Caco-2 (cell line): ENCODE results near the gene LRRC15. TPM values are rescaled to one million over a fixed set of nuclear protein-coding genes. Genes with fewer than 3 reads are reported as not detected.

Experiments used
- BruUV-seq: library from RNA; stranded (reverse); fragments of 400-500 nt; replicated peaks from 2 replicates; lab custom pipeline; 2021; lab: Mats Ljungman, UMichigan
- CTCF ChIA-PET: fragments of 300-600 bp; sonication (Branson Sonifier 250); formaldehyde crosslinking; loops from one replicate; lab custom pipeline; 2022; ENCODE audit warnings: antibody characterized with exemption; lab: Charles Lee
- POLR2A ChIA-PET: fragments of 300-600 bp; sonication (Branson Sonifier 250); formaldehyde crosslinking; loops from one replicate; lab custom pipeline; 2022; ENCODE audit warnings: antibody characterized with exemption; lab: Charles Lee
- DNase-seq, 2 experiments: peaks; one replicate each; pipeline versions ENCODE4 v3.0.0 to v3.0.0-alpha.2; 2020 to 2022
- H3K27me3 ChIP-seq: replicated peaks from 2 replicates; pipeline ENCODE4 v1.6.0; 2011; ENCODE audit warnings: low read length; ENCODE audit not compliant: control insufficient read depth, insufficient read depth
- H3K36me3 ChIP-seq: 2 replicates; pipeline ENCODE4 v1.5.1; 2011; ENCODE audit warnings: low read length; ENCODE audit not compliant: control insufficient read depth, insufficient read depth
- H3K4me1 ChIP-seq: fragments of 250-450 bp; sonication (Bioruptor Pico); 2 replicates; pipeline ENCODE4 v1.5.1; 2020; ENCODE audit warnings: mild to moderate bottlenecking
- H3K4me3 ChIP-seq: 2 replicates; pipeline ENCODE4 v1.5.1; 2011; ENCODE audit warnings: low read depth, mild to moderate bottlenecking, control low read depth, low read length
- H3K9me3 ChIP-seq: fragments of 250-450 bp; sonication (Bioruptor Pico); 2 replicates; pipeline ENCODE4 v1.5.1; 2020; ENCODE audit warnings: mild to moderate bottlenecking, moderate library complexity
- H3K27ac Mint-ChIP-seq: one replicate; pipeline ENCODE4 v1.8.0; 2022; ENCODE audit warnings: mixed read lengths; ENCODE audit not compliant: unreplicated experiment
- H3K27me3 Mint-ChIP-seq: one replicate; pipeline ENCODE4 v1.8.0; 2022; ENCODE audit warnings: mixed read lengths; ENCODE audit not compliant: insufficient read depth, unreplicated experiment
- H3K36me3 Mint-ChIP-seq: one replicate; pipeline ENCODE4 v1.8.0; 2022; ENCODE audit warnings: mild to moderate bottlenecking, mixed read lengths; ENCODE audit not compliant: insufficient read depth, unreplicated experiment
- H3K4me1 Mint-ChIP-seq: one replicate; pipeline ENCODE4 v1.8.0; 2022; ENCODE audit warnings: low read depth, mixed read lengths; ENCODE audit not compliant: unreplicated experiment
- H3K4me3 Mint-ChIP-seq: one replicate; pipeline ENCODE4 v1.8.0; 2022; ENCODE audit warnings: mild to moderate bottlenecking, moderate library complexity, mixed read lengths; ENCODE audit not compliant: unreplicated experiment
- H3K9me3 Mint-ChIP-seq: one replicate; pipeline ENCODE4 v1.8.0; 2022; ENCODE audit warnings: mixed read lengths; ENCODE audit not compliant: unreplicated experiment
- intact Hi-C: fragments of 100-400 bp; cut with micrococcal nuclease; formaldehyde crosslinking; loops from one replicate; pipeline ENCODE4 v1.10.0; 2022; ENCODE audit not compliant: unreplicated experiment
- total RNA-seq: library from RNA; stranded (reverse); gene quantifications from 2 replicates; pipeline ENCODE4 v1.2.3, GENCODE V29; 2022
- TF ChIP-seq, protein P1 (sequence below), 2 experiments: fragments of 200-600 bp in 1 of 2; IDR thresholded peaks; 1 replicate in 1 of 2; 2 replicates in 1 of 2; pipeline versions ENCODE4 v1.5.1 to v1.8.0; 2011 to 2022; ENCODE audit warnings: antibody characterized with exemption in 1 of 2, control low read depth in 1 of 2, inconsistent platforms in 1 of 2, low read depth in 1 of 2, low read length in 1 of 2, mild to moderate bottlenecking in 1 of 2, moderate library complexity in 1 of 2; ENCODE audit not compliant: insufficient read depth in 1 of 2, severe bottlenecking in 1 of 2, unreplicated experiment in 1 of 2

Gene LRRC15
- total RNA-seq, 1 experiment from 2014 or later, result 0.09 TPM

DNA sequence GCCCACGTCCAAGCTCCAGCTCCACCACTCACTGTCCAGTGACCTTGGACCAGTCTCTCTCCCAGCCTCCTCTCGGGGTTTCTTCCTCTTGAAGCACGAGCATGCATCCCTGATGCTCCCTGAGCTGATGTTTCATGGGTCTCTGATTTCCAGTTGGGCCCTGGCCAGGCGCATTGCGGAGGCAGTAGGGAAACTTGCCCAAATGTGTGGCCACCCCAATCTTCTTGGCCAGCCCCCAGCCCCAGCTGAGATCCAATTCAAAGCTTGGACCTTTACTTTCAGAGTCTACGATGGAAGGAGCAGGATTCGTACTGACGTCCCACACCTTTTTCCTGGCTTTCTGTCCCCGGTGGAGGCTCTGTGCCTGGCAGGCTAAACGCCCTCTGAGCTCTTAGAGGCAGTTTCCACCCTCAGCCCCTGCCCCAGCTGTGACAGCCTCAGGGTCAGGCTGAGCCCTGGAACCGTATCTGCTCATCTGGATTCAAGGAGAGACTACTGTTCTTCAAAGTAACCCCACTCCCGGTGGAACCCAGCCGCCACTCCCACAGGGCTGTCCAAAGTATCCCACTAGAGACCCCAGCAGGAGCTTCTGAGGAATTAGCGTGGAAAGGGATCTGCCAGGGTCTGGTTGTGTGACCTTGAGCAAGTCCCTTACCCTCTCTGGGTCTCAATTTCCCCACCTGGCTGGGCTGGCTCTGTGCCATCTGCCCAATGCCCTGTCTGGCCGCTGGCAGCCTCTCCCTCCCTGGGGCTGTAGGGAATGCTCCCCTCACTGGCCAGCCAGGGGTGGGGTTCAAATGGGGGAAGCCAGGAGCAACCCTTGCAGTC lies 55.8 kb downstream of the LRRC15 start:
- peaks cover 33% of the 10 kb centered on the region for H3K4me1 ChIP-seq
- no TSS peak for BruUV-seq
- H3K36me3 ChIP-seq, result no peaks in the 10 kb centered on the region
- Mint-ChIP-seq H3K36me3 (peaks cover 7% of the 10 kb centered on the region), H3K27ac (no peak overlapping the region), H3K9me3 (peaks cover 2% of the 10 kb centered on the region), H3K4me3 (no peak overlapping the region), H3K27me3 (no peaks in the 10 kb centered on the region), H3K4me1 (peaks cover 37% of the 10 kb centered on the region)
- peak in 1 of 2 experiments; percentile 39 for DNase-seq
- ChIA-PET CTCF (interaction anchor here (1.2 kb wide), 1 partner anchor 16 kb away, joined by 4 read pairs; no protein-coding TSS in a partner anchor), POLR2A (interaction anchor here (0.6 to 1.2 kb wide), 3 partner anchors 172 to 533 kb away, joined by 3 to 5 read pairs (median 4); no protein-coding TSS in a partner anchor)
- TF ChIP-seq, protein P1, sequence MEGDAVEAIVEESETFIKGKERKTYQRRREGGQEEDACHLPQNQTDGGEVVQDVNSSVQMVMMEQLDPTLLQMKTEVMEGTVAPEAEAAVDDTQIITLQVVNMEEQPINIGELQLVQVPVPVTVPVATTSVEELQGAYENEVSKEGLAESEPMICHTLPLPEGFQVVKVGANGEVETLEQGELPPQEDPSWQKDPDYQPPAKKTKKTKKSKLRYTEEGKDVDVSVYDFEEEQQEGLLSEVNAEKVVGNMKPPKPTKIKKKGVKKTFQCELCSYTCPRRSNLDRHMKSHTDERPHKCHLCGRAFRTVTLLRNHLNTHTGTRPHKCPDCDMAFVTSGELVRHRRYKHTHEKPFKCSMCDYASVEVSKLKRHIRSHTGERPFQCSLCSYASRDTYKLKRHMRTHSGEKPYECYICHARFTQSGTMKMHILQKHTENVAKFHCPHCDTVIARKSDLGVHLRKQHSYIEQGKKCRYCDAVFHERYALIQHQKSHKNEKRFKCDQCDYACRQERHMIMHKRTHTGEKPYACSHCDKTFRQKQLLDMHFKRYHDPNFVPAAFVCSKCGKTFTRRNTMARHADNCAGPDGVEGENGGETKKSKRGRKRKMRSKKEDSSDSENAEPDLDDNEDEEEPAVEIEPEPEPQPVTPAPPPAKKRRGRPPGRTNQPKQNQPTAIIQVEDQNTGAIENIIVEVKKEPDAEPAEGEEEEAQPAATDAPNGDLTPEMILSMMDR (IDR thresholded peaks at IDR 0.05; ENCODE audit: insufficient read depth in 1 of 2, low read depth in 1 of 2, low read length in 1 of 2, severe bottlenecking in 1 of 2, unreplicated experiment in 1 of 2), result no peak
- H3K4me3 ChIP-seq, result no peak overlapping the region
- intact Hi-C loops, result no loop called here
- no peaks in the 10 kb centered on the region for H3K27me3 ChIP-seq
- H3K9me3 ChIP-seq, result peaks cover 8% of the 10 kb centered on the region

- Mint-ChIP-seq H3K4me3 (peak overlapping the region; percentile 52), H3K4me1 (peaks cover 37% of the 10 kb centered on the region), H3K27me3 (no peaks in the 10 kb centered on the region), H3K9me3 (no peaks in the 10 kb centered on the region), H3K36me3 (peaks cover 6% of the 10 kb centered on the region), H3K27ac (peak overlapping the region; percentile 47)
- BruUV-seq, result no TSS peak
- POLR2A ChIA-PET, result no interaction called here
- Histone ChIP-seq H3K36me3 (no peaks in the 10 kb centered on the region), H3K9me3 (no peaks in the 10 kb centered on the region; the same call in 1 of the 2 replicates), H3K4me3 (no peak overlapping the region), H3K27me3 (no peaks in the 10 kb centered on the region), H3K4me1 (peaks cover 33% of the 10 kb centered on the region)
- TF ChIP-seq, protein P1 (IDR thresholded peaks at IDR 0.05; ENCODE audit: insufficient read depth in 1 of 2, low read depth in 1 of 2, low read length in 1 of 2, severe bottlenecking in 1 of 2, unreplicated experiment in 1 of 2), result no peak
- CTCF ChIA-PET, result interaction anchor here (0.6 to 1.2 kb wide), 3 partner anchors 15 to 604 kb away, joined by 3 to 4 read pairs (median 3); no protein-coding TSS in a partner anchor
- intact Hi-C loops, result no loop called here
- DNase-seq, result peak in 1 of 2 experiments; percentile 34
Measured at GRCh38 chr3:194312743-194313281, 56.7 kb downstream of the LRRC15 start.

DNA sequence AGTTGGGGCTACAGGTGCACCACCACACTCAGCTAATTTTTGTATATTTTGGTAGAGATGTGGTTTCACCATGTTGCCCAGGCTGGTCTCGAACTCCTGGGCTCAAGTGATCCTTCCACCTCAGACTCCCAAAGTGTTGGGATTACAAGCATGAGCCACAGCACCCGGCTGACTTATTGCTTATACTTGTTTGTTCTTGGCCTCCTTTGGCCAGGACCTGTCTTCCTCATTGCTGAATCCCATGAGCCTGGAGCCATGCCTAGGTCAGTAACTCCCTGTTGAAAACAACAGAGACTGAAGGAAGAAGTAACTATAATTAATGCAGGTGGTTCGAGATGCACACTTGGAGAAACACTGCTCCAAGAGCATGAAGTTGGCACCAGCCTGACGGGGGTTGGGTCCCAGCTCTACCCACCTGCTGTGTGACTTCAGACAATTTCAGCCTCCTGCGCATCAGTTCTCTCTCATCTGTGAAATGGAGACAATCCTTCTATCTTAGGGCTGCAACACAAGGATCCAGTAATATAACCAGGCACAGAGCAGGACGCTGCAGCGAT lies 57.3 kb downstream of the LRRC15 start:
- peaks cover 33% of the 10 kb centered on the region for H3K4me1 ChIP-seq

More for the DNA sequence above, 57.3 kb downstream of the LRRC15 start:
- Mint-ChIP-seq H3K4me1 (peaks cover 37% of the 10 kb centered on the region), H3K36me3 (peaks cover under 1% of the 10 kb centered on the region), H3K9me3 (no peaks in the 10 kb centered on the region), H3K4me3 (peak overlapping the region; percentile 52), H3K27me3 (no peaks in the 10 kb centered on the region), H3K27ac (peak overlapping the region; percentile 47)
- intact Hi-C loops, result no loop called here
- H3K36me3 ChIP-seq, result no peaks in the 10 kb centered on the region
- TF ChIP-seq, protein P1 (IDR thresholded peaks at IDR 0.05; ENCODE audit: insufficient read depth in 1 of 2, low read depth in 1 of 2, low read length in 1 of 2, severe bottlenecking in 1 of 2, unreplicated experiment in 1 of 2), result no peak
- CTCF ChIA-PET, result interaction anchor here (0.9 kb wide), 1 partner anchor 15 kb away, joined by 5 read pairs; no protein-coding TSS in a partner anchor
- no TSS peak for BruUV-seq
- H3K4me3 ChIP-seq, result no peak overlapping the region
- H3K27me3 ChIP-seq, result no peaks in the 10 kb centered on the region
- DNase-seq, result no peak
- no peaks in the 10 kb centered on the region for H3K9me3 ChIP-seq
- POLR2A ChIA-PET, result no interaction called here
